Measurements from ENCODE around the gene RNASE8. TPM values are rescaled to one million over a fixed set of nuclear protein-coding genes. Genes with fewer than 3 reads are reported as not detected.

The RNASE8 gene
- total and polyA plus RNA-seq, 2 of the 8 experiments (the other 6 are each of a cell fraction or from before 2014, with no cell fraction given), result not detected

DNA sequence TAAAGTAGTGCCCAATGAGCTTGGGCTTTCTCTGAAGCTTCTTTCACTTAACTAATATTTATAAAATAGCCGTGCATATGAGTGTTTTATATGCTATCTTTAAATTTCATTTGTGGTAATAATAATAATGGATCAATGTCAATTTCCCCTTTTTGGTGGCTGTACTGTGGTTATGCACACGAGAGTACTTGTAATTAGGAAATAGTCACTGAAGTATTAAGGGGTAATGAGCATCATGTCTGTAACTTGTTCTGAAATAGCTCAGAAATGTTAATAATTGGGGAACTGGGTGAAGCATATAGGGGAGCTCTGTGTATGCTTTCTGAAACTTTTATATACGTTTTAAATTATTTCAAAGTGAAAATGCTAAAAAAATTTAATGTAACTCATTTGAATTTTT is 7.0 kb upstream of the RNASE8 start (continued):
- TF ChIP-seq EZH2 (IDR thresholded peaks at IDR 0.05; ENCODE audit: low read depth, low read length, severe bottlenecking) (no peak), GABPA (IDR thresholded peaks at IDR 0.05; ENCODE audit: borderline replicate concordance, insufficient read depth, low read length) (no peak), CTBP2 (IDR thresholded peaks at IDR 0.05; ENCODE audit: borderline replicate concordance, insufficient read depth, insufficient read length, low read length) (no peak), RAD21 (IDR thresholded peaks at IDR 0.05 in 1 of 2, conservative IDR thresholded peaks at IDR 0.05 in 1 of 2; ENCODE audit: low read depth in 2 of 2, low read length in 2 of 2) (no peak), RNF2 (IDR thresholded peaks at IDR 0.05; ENCODE audit: borderline replicate concordance, low read depth, low read length, missing control alignments, poor library complexity, severe bottlenecking) (no peak), CHD2 (IDR thresholded peaks at IDR 0.05; ENCODE audit: low read length) (no peak)
